Heart left ventricle (tissue), 16 donors: Measurements from ENCODE around the gene GPR141. TPM values are rescaled to one million over a fixed set of nuclear protein-coding genes. Genes with fewer than 3 reads are reported as not detected.

ENCODE experiments used
- ATAC-seq, 4 donors: fragments of 200-7000 bp; cut with Tn5 transposase; one replicate each; pipeline ENCODE4 v1.9.1; 2020 to 2022; ENCODE audit warnings: moderate library complexity in 4 of 4, mild to moderate bottlenecking in 3 of 4, moderate number of reproducible peaks in 1 of 4
- DNase-seq, 5 donors: peaks; one replicate each; pipeline ENCODE4 v3.0.0-alpha.2; 2020
- H3K27ac ChIP-seq, 12 donors: fragments of 200-600 bp; sonication (generic) in 4 of 12; one replicate each; pipeline versions ENCODE4 v1.5.0 to v1.8.0; 2016 to 2022; ENCODE audit warnings: mild to moderate bottlenecking in 2 of 12
- H3K27me3 ChIP-seq, 9 donors: fragments of 200-600 bp; sonication (generic) in 2 of 9; one replicate each; pipeline versions ENCODE4 v1.5.1 to v1.8.0; 2016 to 2022; ENCODE audit warnings: mild to moderate bottlenecking in 3 of 9
- H3K36me3 ChIP-seq, 9 donors: fragments of 200-600 bp; sonication (generic) in 2 of 9; one replicate each; pipeline versions ENCODE4 v1.5.0 to v1.8.0; 2018 to 2022; ENCODE audit warnings: mild to moderate bottlenecking in 2 of 9
- H3K4me1 ChIP-seq, 12 donors: fragments of 200-600 bp; sonication (generic) in 4 of 12; one replicate each; pipeline versions ENCODE4 v1.5.0 to v1.8.0; 2016 to 2022; ENCODE audit warnings: mild to moderate bottlenecking in 3 of 12
- H3K4me3 ChIP-seq, 12 donors: fragments of 200-600 bp; sonication (generic) in 4 of 12; one replicate each; pipeline versions ENCODE4 v1.5.0 to v1.8.0; 2017 to 2022; ENCODE audit warnings: mild to moderate bottlenecking in 9 of 12, moderate library complexity in 4 of 12
- H3K9me3 ChIP-seq, 12 donors: fragments of 200-600 bp; sonication (generic) in 4 of 12; one replicate each; pipeline versions ENCODE4 v1.5.0 to v1.8.0; 2016 to 2022; ENCODE audit warnings: mild to moderate bottlenecking in 1 of 12
- POLR2A ChIP-seq, 2 donors: fragments of 450-650 bp; IDR thresholded peaks; one replicate each; pipeline ENCODE4 v1.6.1; 2017; ENCODE audit warnings: antibody characterized with exemption in 2 of 2, mild to moderate bottlenecking in 2 of 2, moderate library complexity in 2 of 2
- WGBS, 4 donors: extraction: QIAGEN DNeasy Blood & Tissue Kit in 2 of 4; methylation state at CpG; one replicate each; pipeline versions ENCODE4 v1.1.5 to v1.1.7; 2013 to 2018; 5-methylcytosine and 5-hydroxymethylcytosine counted together
- intact Hi-C, 10 donors: fragments of 100-400 bp; cut with DNase I; formaldehyde crosslinking; loops; one replicate each; pipeline versions ENCODE4 v1.11.1 to v1.14.2; 2022
- long read RNA-seq, 3 donors: library from polyadenylated mRNA; unstranded; transcript quantifications; one replicate each; pipeline ENCODE4 v2.0.0, GENCODE V29; 2020 to 2021
- polyA plus RNA-seq, 2 donors: library from polyadenylated mRNA; stranded (reverse); fragments of 200-250 nt; gene quantifications; one replicate each; pipeline ENCODE4 v1.2.3, GENCODE V29; 2013
- total RNA-seq, 9 donors: library from RNA; depleted of rRNA in 2 of 9; stranded (reverse); fragments of >200 nt in 2 of 9; fragmentation: NEBNext Ultra II Directional in 3 of 9; extraction: Animal tissue kit (Norgen Biotek cat#: 25700) in 3 of 9; gene quantifications; one replicate each; pipeline versions ENCODE4 v1.1.0 to v1.2.4, GENCODE V29; 2016 to 2023
- TF ChIP-seq, protein P1 (sequence below), 12 donors: fragments of 200-600 bp; sonication (generic) in 4 of 12; IDR thresholded peaks; one replicate each; pipeline versions ENCODE4 v1.5.0 to v1.8.0; 2018 to 2022; ENCODE audit warnings: antibody characterized with exemption in 12 of 12, mild to moderate bottlenecking in 5 of 12
- donor health status: ischemic (EF 13 %, LVEDD 7.1; RV severe dilation, severe dysfunction).
- donor health status: healthy with polysubstance abuse.
- donor health status: DM: no; HTN: yes; CAD: no.
- donor health status: DM: no; HTN: no; CAD: no.
- donor health status: ischemic (EF 25% LVEDD 6.9; RV normal size, moderate dysfunction).
- donor health status: ischemic (EF 25% LVEDD 5.7; RV mildly dilated, moderate dysfunction).
- donor health status: healthy.
- donor health status: DM: yes; HTN: yes; CAD: no.
- donor health status: ischemic (EF 35%, LVEDD 5.7; RV mildly dilated, moderate dysfunction).
- donor health status: nonischemic (EF 11% LVEDD 7.7; RV severe dilation, severe dysfunction).
- donor health status: DM: yes; HTN: yes; CAD: no.
- donor health status: PGD.
- donor health status: ischemic (EF 29% LVEDD 5.4; RV normal size, mild dysfunction).
- donor health status: nonischemic (EF 23%, LVEDD 6.1; RV moderate dilation, normal function).

Gene GPR141, protein sequence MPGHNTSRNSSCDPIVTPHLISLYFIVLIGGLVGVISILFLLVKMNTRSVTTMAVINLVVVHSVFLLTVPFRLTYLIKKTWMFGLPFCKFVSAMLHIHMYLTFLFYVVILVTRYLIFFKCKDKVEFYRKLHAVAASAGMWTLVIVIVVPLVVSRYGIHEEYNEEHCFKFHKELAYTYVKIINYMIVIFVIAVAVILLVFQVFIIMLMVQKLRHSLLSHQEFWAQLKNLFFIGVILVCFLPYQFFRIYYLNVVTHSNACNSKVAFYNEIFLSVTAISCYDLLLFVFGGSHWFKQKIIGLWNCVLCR
- total RNA-seq (1 to 10 TPM in 2 of 9 donors, under 1 TPM in 5, not detected in 2; 0.38 to 5.2 (median 0.54) TPM), polyA plus RNA-seq (under 1 TPM in 1 of 2 donors, not detected in 1; 0.11 TPM)
- long read RNA-seq, donor 1 = 0 reads
- long read RNA-seq, donor 2 = 0 reads
- long read RNA-seq, donor 3 = 0 reads

- intact Hi-C loops = no loop called here
- H3K27ac ChIP-seq = peak within 1 kb of the TSS in 1 of 12 donors; percentile 79
Observed at GRCh38 chr7:37683246-37684120, at the start of gene GPR141. Gene GPR141, plus strand, starts transcription at chr7:37683766. Its CDS starts 56,628 bp downstream, at chr7:37740394.

GRCh38 chr7:37635346-37635745, 48.2 kb upstream of the GPR141 start:
- H3K27me3 ChIP-seq = no peaks in the 10 kb centered on the region
- no peak for TF ChIP-seq POLR2A (IDR thresholded peaks at IDR 0.05)
- TF ChIP-seq, protein P1, sequence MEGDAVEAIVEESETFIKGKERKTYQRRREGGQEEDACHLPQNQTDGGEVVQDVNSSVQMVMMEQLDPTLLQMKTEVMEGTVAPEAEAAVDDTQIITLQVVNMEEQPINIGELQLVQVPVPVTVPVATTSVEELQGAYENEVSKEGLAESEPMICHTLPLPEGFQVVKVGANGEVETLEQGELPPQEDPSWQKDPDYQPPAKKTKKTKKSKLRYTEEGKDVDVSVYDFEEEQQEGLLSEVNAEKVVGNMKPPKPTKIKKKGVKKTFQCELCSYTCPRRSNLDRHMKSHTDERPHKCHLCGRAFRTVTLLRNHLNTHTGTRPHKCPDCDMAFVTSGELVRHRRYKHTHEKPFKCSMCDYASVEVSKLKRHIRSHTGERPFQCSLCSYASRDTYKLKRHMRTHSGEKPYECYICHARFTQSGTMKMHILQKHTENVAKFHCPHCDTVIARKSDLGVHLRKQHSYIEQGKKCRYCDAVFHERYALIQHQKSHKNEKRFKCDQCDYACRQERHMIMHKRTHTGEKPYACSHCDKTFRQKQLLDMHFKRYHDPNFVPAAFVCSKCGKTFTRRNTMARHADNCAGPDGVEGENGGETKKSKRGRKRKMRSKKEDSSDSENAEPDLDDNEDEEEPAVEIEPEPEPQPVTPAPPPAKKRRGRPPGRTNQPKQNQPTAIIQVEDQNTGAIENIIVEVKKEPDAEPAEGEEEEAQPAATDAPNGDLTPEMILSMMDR (IDR thresholded peaks at IDR 0.05) = no peak
- no peaks in the 10 kb centered on the region for H3K4me1 ChIP-seq
- intact Hi-C loops = loop anchor here in 1 of 10 donors (10.0 kb wide), 1 partner anchor 199 kb away; no protein-coding TSS in a partner anchor
- H3K27ac ChIP-seq = no peak overlapping the region
- no peaks in the 10 kb centered on the region for H3K36me3 ChIP-seq
- H3K9me3 ChIP-seq = peaks cover 0 to 37% (median 11%) of the 10 kb centered on the region in 12 donors
- no peak overlapping the region for H3K4me3 ChIP-seq
- ATAC-seq (no peak), DNase-seq (no peak)

More at GRCh38 chr7:37683246-37684120, at the start of gene GPR141:
- no peak for DNase-seq
- 73 to 82% (median 77%) methylated on average over 2 of the region's 2 CpGs for WGBS, 4 donors
- Histone ChIP-seq H3K4me3 (peak within 1 kb of the TSS in 2 of 12 donors; percentile 18 to 42), H3K36me3 (no peaks in the 10 kb centered on the region), H3K9me3 (no peaks in the 10 kb centered on the region), H3K27me3 (no peaks in the 10 kb centered on the region), H3K4me1 (peaks cover 0 to 26% (median 0%) of the 10 kb centered on the region in 12 donors)
- peak in 2 of 4 donors; percentile 45 to 48 for ATAC-seq
- TF ChIP-seq, protein P1 (IDR thresholded peaks at IDR 0.05) = no peak
- no peak for TF ChIP-seq POLR2A (IDR thresholded peaks at IDR 0.05)

DNA sequence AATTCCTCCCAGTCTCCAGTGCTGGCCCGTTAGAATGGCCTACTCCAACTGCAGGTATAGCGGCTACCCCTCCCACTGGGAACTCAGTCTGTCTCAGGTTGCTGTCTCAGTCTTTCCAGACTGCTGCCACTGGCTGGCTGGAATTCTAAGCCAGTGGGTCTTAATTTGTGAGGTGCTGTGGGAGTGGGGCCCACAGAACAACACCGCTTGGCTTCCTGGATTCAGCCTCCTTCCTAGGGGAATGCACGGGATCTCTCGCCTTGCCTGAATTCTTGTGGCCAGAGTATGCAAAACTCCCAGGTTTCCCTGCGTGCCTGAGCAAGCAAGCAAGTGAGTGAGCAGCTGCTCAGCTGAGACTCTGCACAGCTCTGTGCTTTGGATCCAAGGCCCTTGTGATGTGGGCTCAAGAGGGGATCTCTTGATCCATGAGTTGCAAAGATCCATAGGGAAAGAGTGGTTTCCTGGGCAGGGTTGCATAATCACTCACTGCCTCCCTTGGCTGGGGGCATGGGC, 41.5 kb upstream of the GPR141 start:
- ATAC-seq = no peak
- TF ChIP-seq POLR2A (IDR thresholded peaks at IDR 0.05) = no peak
- TF ChIP-seq, protein P1 (IDR thresholded peaks at IDR 0.05) = no peak
- peaks cover 0 to 22% (median 0%) of the 10 kb centered on the region in 12 donors for H3K4me1 ChIP-seq
- no peaks in the 10 kb centered on the region for H3K36me3 ChIP-seq
- H3K27me3 ChIP-seq = no peaks in the 10 kb centered on the region
- no peak overlapping the region for H3K27ac ChIP-seq
- DNase-seq = no peak
- whole genome bisulfite sequencing, 4 donors = 84 to 87% (median 86%) methylated on average over 6 of the region's 6 CpGs
- intact Hi-C loops = no loop called here
- H3K9me3 ChIP-seq = peaks cover 0 to 14% (median 0%) of the 10 kb centered on the region in 12 donors
- no peak overlapping the region for H3K4me3 ChIP-seq
